HG02885 (cell line): ENCODE data around the gene DNAH12.

Source experiments
- ATAC-seq: cut with Tn5 transposase; IDR thresholded peaks from one replicate; pipeline ENCODE4 v1.9.1; 2021; ENCODE audit warnings: mild to moderate bottlenecking; ENCODE audit not compliant: unreplicated experiment, poor library complexity

DNAH12 gene

GRCh38 chr3:57544181-57545125 lies at the start of gene DNAH12:
TSS of gene DNAH12 (minus strand) at chr3:57544344. CDS start at chr3:57542870, 1,474 bp downstream.
- no peak for ATAC-seq

- no peak for ATAC-seq
Observed at GRCh38 chr3:57592306-57592705, 48.2 kb upstream of the DNAH12 start.

GRCh38 chr3:57587905-57588304 lies 43.8 kb upstream of the DNAH12 start:
- no peak for ATAC-seq

GRCh38 chr3:57586778-57587177 lies 42.6 kb upstream of the DNAH12 start:
- ATAC-seq = no peak

- ATAC-seq = no peak
Observed at GRCh38 chr3:57583544-57583943, 39.4 kb upstream of the DNAH12 start.

GRCh38 chr3:57582474-57583168 lies 38.5 kb upstream of the DNAH12 start:
- no peak for ATAC-seq

GRCh38 chr3:57577801-57578200 lies 33.7 kb upstream of the DNAH12 start:
- ATAC-seq = no peak

- no peak for ATAC-seq
Observed at GRCh38 chr3:57575966-57576626, 32.0 kb upstream of the DNAH12 start.

- ATAC-seq = no peak
Observed at GRCh38 chr3:57572096-57572495, 28.0 kb upstream of the DNAH12 start.

- ATAC-seq = no peak
Observed at GRCh38 chr3:57570878-57571277, 26.7 kb upstream of the DNAH12 start.

- ATAC-seq = no peak
Observed at GRCh38 chr3:57569859-57570450, 25.8 kb upstream of the DNAH12 start.

- no peak for ATAC-seq
Observed at GRCh38 chr3:57559526-57559925, 15.4 kb upstream of the DNAH12 start.

- ATAC-seq = peak; percentile 31
Observed at GRCh38 chr3:57557085-57557537, 13.0 kb upstream of the DNAH12 start.

- ATAC-seq = peak; percentile 27
Observed at GRCh38 chr3:57556459-57557084, 12.4 kb upstream of the DNAH12 start.

GRCh38 chr3:57555738-57556458 lies 11.8 kb upstream of the DNAH12 start, which contains the start of gene PDE12:
TSS of gene PDE12 (plus strand) at chr3:57556274. CDS start at chr3:57556380, 106 bp downstream.
- ATAC-seq = peak; percentile 83

GRCh38 chr3:57555306-57555705 lies 11.2 kb upstream of the DNAH12 start:
- no peak for ATAC-seq

GRCh38 chr3:57546616-57547015 lies 2.5 kb upstream of the DNAH12 start:
- ATAC-seq = no peak

- no peak for ATAC-seq
Observed at GRCh38 chr3:57545636-57546268, 1.6 kb upstream of the DNAH12 start.

- ATAC-seq = no peak
Observed at GRCh38 chr3:57538465-57538864, 5.7 kb downstream of the DNAH12 start.
